Stomach (tissue), 9 donors: ENCODE results near the gene ADIRF. TPM values are rescaled to one million over a fixed set of nuclear protein-coding genes. Genes with fewer than 3 reads are reported as not detected.

Experiments
- DNase-seq, 2 donors: peaks; one replicate each; pipeline versions ENCODE4 v3.0.0 to v3.0.0-alpha.2; 2013 to 2019
- H3K27ac ChIP-seq, 5 donors: fragments of 200-600 bp in 4 of 5; sonication (generic) in 4 of 5; one replicate each; pipeline ENCODE4 v1.5.1; 2013 to 2019; ENCODE audit warnings: mild to moderate bottlenecking in 1 of 5, moderate library complexity in 1 of 5
- H3K27me3 ChIP-seq, 3 donors: fragments of 200-600 bp; sonication (generic); one replicate each; pipeline ENCODE4 v1.5.1; 2017 to 2019; ENCODE audit warnings: mixed run types in 1 of 3
- H3K36me3 ChIP-seq, 4 donors: fragments of 200-600 bp; sonication (generic); 1 replicate in 3 of 4; 2 replicates in 1 of 4; pipeline ENCODE4 v1.5.1; 2016 to 2019
- H3K4me1 ChIP-seq, 4 donors: fragments of 200-600 bp; sonication (generic); one replicate each; pipeline ENCODE4 v1.5.1; 2016 to 2019
- H3K4me3 ChIP-seq, 4 donors: fragments of 200-600 bp; sonication (generic) in 3 of 4; one replicate each; pipeline ENCODE4 v1.5.1; 2016 to 2019; ENCODE audit warnings: mild to moderate bottlenecking in 1 of 4
- H3K9me3 ChIP-seq, 4 donors: fragments of 200-600 bp; sonication (generic); one replicate each; pipeline ENCODE4 v1.5.1; 2016 to 2019
- CTCF ChIP-seq, 7 experiments: fragments of 450-650 bp in 4 of 7; fragments of 200-600 bp in 3 of 7; sonication (generic) in 3 of 7; IDR thresholded peaks; one replicate each; pipeline ENCODE4 v1.5.1; 2016 to 2019; ENCODE audit warnings: antibody characterized with exemption in 7 of 7, control low read depth in 2 of 7, mild to moderate bottlenecking in 1 of 7
- EP300 ChIP-seq: sonication (generic); formaldehyde crosslinking; IDR thresholded peaks from one replicate; pipeline ENCODE4 v1.6.1; 2017; ENCODE audit warnings: antibody characterized with exemption
- POLR2A ChIP-seq, 4 donors: fragments of 450-650 bp; IDR thresholded peaks; one replicate each; pipeline ENCODE4 v1.6.1; 2016; ENCODE audit warnings: antibody characterized with exemption in 4 of 4, control low read depth in 2 of 4, mild to moderate bottlenecking in 1 of 4, moderate library complexity in 1 of 4
- POLR2AphosphoS5 ChIP-seq, 3 donors: sonication (generic); formaldehyde crosslinking; IDR thresholded peaks; one replicate each; pipeline ENCODE4 v1.6.1; 2016; ENCODE audit warnings: antibody characterized with exemption in 3 of 3
- WGBS, 5 donors: extraction: QIAGEN DNeasy Blood & Tissue Kit in 3 of 5; methylation state at CpG; one replicate each; pipeline versions ENCODE4 v1.1.5 to v1.1.7; 2013 to 2018; 5-methylcytosine and 5-hydroxymethylcytosine counted together
- intact Hi-C: fragments of 100-400 bp; cut with DNase I; formaldehyde crosslinking; loops from one replicate; pipeline ENCODE4 v1.15.1; 2023; ENCODE audit warnings: low total_unique reads
- polyA plus RNA-seq, 3 donors: library from polyadenylated mRNA; stranded (reverse); fragments of 200-250 nt; gene quantifications; one replicate each; pipeline ENCODE4 v1.2.3, GENCODE V29; 2013
- total RNA-seq, 5 donors: library from RNA; depleted of rRNA; stranded (reverse); fragments of >200 nt; gene quantifications; one replicate each; pipeline versions ENCODE4 v1.1.0 to v1.2.3, GENCODE V29; 2014 to 2016
- donor health status: healthy with polysubstance abuse.
- donor health status: Bipolar disorder and iron deficiency.
- donor health status: healthy.

Gene ADIRF
- total and polyA plus RNA-seq, 8 donors, result 1.2 to 249 (median 86.1) TPM

- 77 to 87% (median 77%) methylated on average over 6 to 13 of the region's 13 CpGs for WGBS, 5 donors
- peak; percentile 22 to 52 for DNase-seq
- intact Hi-C loops, result no loop called here
These were observed 4.0 kb upstream of the ADIRF start for GRCh38 chr10:86964061-86964846.

GRCh38 chr10:86964847-86965190, 3.5 kb upstream of the ADIRF start:
- Histone ChIP-seq H3K27me3 (peaks cover 0 to 14% (median 0%) of the 10 kb centered on the region in 3 donors), H3K36me3 (no peaks in the 10 kb centered on the region), H3K27ac (no peak overlapping the region), H3K4me1 (peaks cover 34 to 53% (median 50%) of the 10 kb centered on the region in 4 donors), H3K4me3 (no peak overlapping the region), H3K9me3 (no peaks in the 10 kb centered on the region)
- TF ChIP-seq CTCF (IDR thresholded peaks at IDR 0.05), result no peak
- no peak for TF ChIP-seq POLR2AphosphoS5 (IDR thresholded peaks at IDR 0.05)
- TF ChIP-seq POLR2A (IDR thresholded peaks at IDR 0.05), result no peak
- TF ChIP-seq EP300, result no peak
- intact Hi-C loops, result no loop called here
- DNase-seq, result no peak
- 57 to 80% (median 76%) methylated on average over 2 of the region's 2 CpGs for WGBS, 5 donors

More at GRCh38 chr10:86964061-86964846, 4.0 kb upstream of the ADIRF start:
- Histone ChIP-seq H3K36me3 (no peaks in the 10 kb centered on the region), H3K4me1 (peaks cover 29 to 53% (median 49%) of the 10 kb centered on the region in 4 donors), H3K4me3 (no peak overlapping the region), H3K27me3 (peaks cover 0 to 11% (median 0%) of the 10 kb centered on the region in 3 donors), H3K27ac (no peak overlapping the region), H3K9me3 (no peaks in the 10 kb centered on the region)
- TF ChIP-seq CTCF (IDR thresholded peaks at IDR 0.05) (no peak), POLR2A (IDR thresholded peaks at IDR 0.05) (no peak), POLR2AphosphoS5 (IDR thresholded peaks at IDR 0.05) (no peak), EP300 (no peak)

- 59 to 68% (median 62%) methylated on average over 11 of the region's 11 CpGs for WGBS, 5 donors
- Histone ChIP-seq H3K4me3 (no peak overlapping the region), H3K4me1 (peaks cover 43 to 54% (median 48%) of the 10 kb centered on the region in 4 donors), H3K27ac (peak overlapping the region in 4 of 5 donors; percentile 27 to 91 (median 50)), H3K9me3 (no peaks in the 10 kb centered on the region), H3K36me3 (no peaks in the 10 kb centered on the region), H3K27me3 (peaks cover 0 to 18% (median 0%) of the 10 kb centered on the region in 3 donors)
- intact Hi-C loops, result no loop called here
- peak in 1 of 2 donors; percentile 9 for DNase-seq
- TF ChIP-seq POLR2AphosphoS5 (IDR thresholded peaks at IDR 0.05) (no peak), CTCF (IDR thresholded peaks at IDR 0.05) (no peak), POLR2A (IDR thresholded peaks at IDR 0.05) (no peak), EP300 (no peak)
These were observed 2.2 kb upstream of the ADIRF start for GRCh38 chr10:86965986-86966654.

- peaks cover 52 to 63% (median 60%) of the 10 kb centered on the region in 4 donors for H3K4me1 ChIP-seq
These were observed 771 bp upstream of the ADIRF start for GRCh38 chr10:86967481-86967941.

More at GRCh38 chr10:86967481-86967941, 771 bp upstream of the ADIRF start:
- no peak for TF ChIP-seq POLR2AphosphoS5 (IDR thresholded peaks at IDR 0.05)
- no peak for TF ChIP-seq CTCF (IDR thresholded peaks at IDR 0.05)
- TF ChIP-seq POLR2A (IDR thresholded peaks at IDR 0.05), result no peak
- TF ChIP-seq EP300, result no peak
- peak in 1 of 2 donors; percentile 17 for DNase-seq
- intact Hi-C loops, result no loop called here
- WGBS, 5 donors, result 63 to 86% (median 81%) methylated on average over 7 of the region's 7 CpGs
- Histone ChIP-seq H3K4me3 (peak overlapping the region in 2 of 4 donors; percentile 41 to 58), H3K36me3 (no peaks in the 10 kb centered on the region), H3K9me3 (no peaks in the 10 kb centered on the region), H3K27ac (peak overlapping the region in 4 of 5 donors; percentile 91 to 96 (median 94)), H3K27me3 (peaks cover 0 to 18% (median 3%) of the 10 kb centered on the region in 3 donors)
